ENCODE measurements around the gene CAPG. TPM values are rescaled to one million over a fixed set of nuclear protein-coding genes. Genes with fewer than 3 reads are reported as not detected.

CAPG gene
- total and polyA plus RNA-seq, 9 of the 15 experiments (the other 6 are each of a cell fraction or from before 2014, with no cell fraction given), result 10.6 to 90.4 (median 56.0) TPM

GRCh38 chr2:85377083-85377482, 33.1 kb downstream of the CAPG start:
- CTCF ChIA-PET (ENCODE audit: low intra/inter-chr PET ratio), result no interaction called here

More at GRCh38 chr2:85377083-85377482, 33.1 kb downstream of the CAPG start:
- Histone ChIP-seq H4K20me1 (replicated peaks; ENCODE audit: control insufficient read depth, insufficient read depth, low read length) (no peaks in the 10 kb centered on the region), H3K9ac (ENCODE audit: insufficient read depth in 1 of 2, low read depth in 2 of 2, low read length in 2 of 2) (no peak overlapping the region), H3K27ac (ENCODE audit: extremely low read depth, low read depth, low read length) (no peak overlapping the region), H3K9me3 (replicated peaks; ENCODE audit: control insufficient read depth, insufficient read depth, low read depth, low read length) (peaks cover 2% of the 10 kb centered on the region; the same call in 1 of the 2 replicates), H3K36me3 (ENCODE audit: control insufficient read depth, insufficient read depth, low read length) (peaks cover 7% of the 10 kb centered on the region; the same call in 1 of the 3 replicates), H3K4me1 (replicated peaks in 1 of 2; ENCODE audit: control insufficient read depth in 2 of 2, insufficient read depth in 2 of 2, low read length in 2 of 2) (no peaks in the 10 kb centered on the region), H3K9me1 (ENCODE audit: control insufficient read depth, insufficient read depth, low read length) (no peaks in the 10 kb centered on the region), H2AFZ (ENCODE audit: low read depth, low read length) (no peak overlapping the region), H3K4me2 (ENCODE audit: insufficient read depth, low read length) (no peak overlapping the region), H3K79me2 (ENCODE audit: control insufficient read depth, insufficient read depth, low read length) (no peaks in the 10 kb centered on the region), H3K4me3 (no peak overlapping the region), H3K27me3 (ENCODE audit: control insufficient read depth in 2 of 2, insufficient read depth in 2 of 2, low read length in 2 of 2) (no peaks in the 10 kb centered on the region)
- in situ Hi-C loops (cut with MboI) (no loop called here), intact Hi-C loops (cut with micrococcal nuclease) (no loop called here)
- BruUV-seq (replicated peaks), result no TSS peak
- POLR2A ChIA-PET, result interaction anchor here (0.6 to 1.1 kb wide), 2 partner anchors 43 to 163 kb away, joined by 3 to 4 read pairs; no protein-coding TSS in a partner anchor
- FAIRE-seq, result no peak
- TF ChIP-seq LEF1 (IDR thresholded peaks at IDR 0.05) (no peak), CEBPZ (IDR thresholded peaks at IDR 0.05; ENCODE audit: borderline replicate concordance, low read depth, low read length) (no peak), ARID2 (IDR thresholded peaks at IDR 0.05) (no peak), SRSF9 (IDR thresholded peaks at IDR 0.05; ENCODE audit: borderline replicate concordance, low read depth, low read length) (no peak), U2AF1 (optimal IDR thresholded peaks at IDR 0.05; ENCODE audit: low read depth, low read length) (no peak), CBX1 (IDR thresholded peaks at IDR 0.05; ENCODE audit: low read depth) (no peak), ZFP36 (IDR thresholded peaks at IDR 0.05; ENCODE audit: low read depth, low read length, partially characterized antibody) (no peak), KAT8 (IDR thresholded peaks at IDR 0.05; ENCODE audit: low read depth) (no peak), HEY1 (CRISPR knock-in tag; IDR thresholded peaks at IDR 0.05; ENCODE audit: borderline replicate concordance) (no peak), SAFB2 (IDR thresholded peaks at IDR 0.05; ENCODE audit: borderline replicate concordance, low read depth, low read length, severe bottlenecking) (no peak), ZNF146 (CRISPR knock-in tag; IDR thresholded peaks at IDR 0.05; ENCODE audit: unreplicated experiment) (no peak), HBP1 (CRISPR knock-in tag; IDR thresholded peaks at IDR 0.05) (no peak), RBM25 (IDR thresholded peaks at IDR 0.05; ENCODE audit: low read depth, low read length, severe bottlenecking) (no peak), HMG20B (CRISPR knock-in tag; IDR thresholded peaks at IDR 0.05) (no peak), NCOA2 (IDR thresholded peaks at IDR 0.05; ENCODE audit: partially characterized antibody in 2 of 2) (no peak), ATF7 (IDR thresholded peaks at IDR 0.05) (no peak), HCFC1 (IDR thresholded peaks at IDR 0.05; ENCODE audit: low read depth, low read length) (no peak), KHSRP (IDR thresholded peaks at IDR 0.05) (no peak)
- no peak for ATAC-seq
- 81% methylated on average over 11 of the region's 11 CpGs for WGBS (ENCODE audit: insufficient coverage, low coverage, missing lambda C conversion rate)
- DNase-seq (ENCODE audit: extremely low read depth in 1 of 4, low spot score in 3 of 4), result no peak
